Memory B cell (primary cell): ENCODE data around the gene SPECC1.
A peak's percentile ranks its signal among the peaks of the same experiment; 100 is the strongest.
"Not testable (repeated sequence)": the region's sequence is repeated elsewhere in the genome, so short reads cannot be mapped to it uniquely, and the experiment has no call there.

Source experiments
- ATAC-seq: fragments of 150-1000 bp; cut with Tn5 transposase; 2 replicates; pipeline ENCODE4 v1.10.0; 2021; ENCODE audit warnings: low read depth, mild to moderate bottlenecking, moderate library complexity
- DNase-seq, 2 donors: peaks; one replicate each; pipeline ENCODE4 v3.0.0; 2022; ENCODE audit warnings: low spot score in 2 of 2
- H3K27ac Mint-ChIP-seq: one replicate; pipeline ENCODE4 v1.8.0; 2022; ENCODE audit warnings: mild to moderate bottlenecking, moderate library complexity, mixed read lengths
- H3K27me3 Mint-ChIP-seq: one replicate; pipeline ENCODE4 v1.8.0; 2022; ENCODE audit warnings: mixed read lengths
- H3K36me3 Mint-ChIP-seq: one replicate; pipeline ENCODE4 v1.8.0; 2022; ENCODE audit warnings: mild to moderate bottlenecking, mixed read lengths
- H3K4me1 Mint-ChIP-seq: one replicate; pipeline ENCODE4 v1.8.0; 2022; ENCODE audit warnings: mixed read lengths
- H3K4me3 Mint-ChIP-seq: one replicate; pipeline ENCODE4 v1.8.0; 2022; ENCODE audit warnings: mild to moderate bottlenecking, moderate library complexity, mixed read lengths
- H3K9me3 Mint-ChIP-seq: one replicate; pipeline ENCODE4 v1.8.0; 2022; ENCODE audit warnings: mixed read lengths

SPECC1 gene

GRCh38 chr17:20187049-20187448 lies 177.9 kb downstream of the SPECC1 start:
- no peaks in the 10 kb centered on the region for H3K36me3 Mint-ChIP-seq
- peaks cover 5% of the 10 kb centered on the region for H3K4me1 Mint-ChIP-seq
- no peak overlapping the region for H3K4me3 Mint-ChIP-seq
- no peaks in the 10 kb centered on the region for H3K27me3 Mint-ChIP-seq
- peak overlapping the region; percentile 9 for H3K27ac Mint-ChIP-seq
- H3K9me3 Mint-ChIP-seq: no peaks in the 10 kb centered on the region
- ATAC-seq (no peak), DNase-seq (no peak)

DNA sequence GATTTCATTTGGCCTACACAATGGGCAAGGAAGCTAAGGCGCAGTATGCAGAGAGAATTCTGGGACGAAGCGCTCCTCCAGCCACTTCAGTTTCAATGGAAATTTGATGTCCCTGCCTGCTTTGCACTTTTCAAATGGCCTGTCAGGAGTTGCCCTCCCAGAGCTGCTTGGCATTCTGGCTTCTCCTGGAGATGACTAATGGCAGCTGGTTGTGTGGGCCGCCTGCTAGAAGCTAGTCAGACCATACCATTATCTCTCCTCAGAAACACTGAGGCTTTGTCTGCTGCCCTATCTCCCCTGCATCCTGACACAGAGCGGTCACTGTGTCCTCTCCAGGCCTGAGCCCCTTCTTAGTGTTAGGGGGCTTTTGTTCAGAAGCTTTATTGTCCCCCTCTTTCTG lies 180.1 kb downstream of the SPECC1 start:
- Mint-ChIP-seq H3K4me1 (peaks cover 5% of the 10 kb centered on the region), H3K9me3 (no peaks in the 10 kb centered on the region), H3K36me3 (no peaks in the 10 kb centered on the region), H3K27ac (no peak overlapping the region), H3K27me3 (no peaks in the 10 kb centered on the region), H3K4me3 (no peak overlapping the region)
- DNase-seq (no peak), ATAC-seq (no peak)

DNA sequence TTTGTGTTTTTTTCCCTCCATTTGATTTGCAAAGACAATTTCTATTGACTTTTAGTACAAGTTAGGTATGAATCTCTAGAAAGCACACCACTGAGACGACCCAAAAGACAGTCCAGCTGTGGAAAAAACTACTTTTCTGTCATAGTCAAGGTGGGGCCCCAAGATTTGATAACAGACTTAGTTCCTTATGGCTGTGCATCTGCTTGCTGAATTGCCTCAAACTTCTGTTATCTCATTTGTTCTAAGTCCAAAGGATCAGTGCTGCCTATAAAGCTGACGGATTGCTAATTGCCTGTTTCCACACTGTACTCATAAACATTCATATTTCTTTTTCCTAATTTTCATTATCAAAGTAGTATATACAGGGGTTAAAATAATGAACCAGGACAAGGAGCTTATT lies 180.8 kb downstream of the SPECC1 start:
- H3K27ac Mint-ChIP-seq: no peak overlapping the region
- H3K36me3 Mint-ChIP-seq: no peaks in the 10 kb centered on the region
- H3K9me3 Mint-ChIP-seq: no peaks in the 10 kb centered on the region
- no peaks in the 10 kb centered on the region for H3K27me3 Mint-ChIP-seq
- no peak overlapping the region for H3K4me3 Mint-ChIP-seq
- ATAC-seq: no peak
- DNase-seq: no peak
- H3K4me1 Mint-ChIP-seq: peaks cover 5% of the 10 kb centered on the region

- Mint-ChIP-seq H3K4me1 (peaks cover 5% of the 10 kb centered on the region), H3K27me3 (no peaks in the 10 kb centered on the region), H3K36me3 (no peaks in the 10 kb centered on the region), H3K27ac (no peak overlapping the region), H3K9me3 (no peaks in the 10 kb centered on the region), H3K4me3 (no peak overlapping the region)
- DNase-seq: no peak
- no peak for ATAC-seq
Observed at GRCh38 chr17:20190605-20191004, 181.4 kb downstream of the SPECC1 start.

- DNase-seq: no peak
- Mint-ChIP-seq H3K27me3 (no peaks in the 10 kb centered on the region), H3K27ac (no peak overlapping the region), H3K9me3 (peaks cover 2% of the 10 kb centered on the region), H3K4me1 (peaks cover 5% of the 10 kb centered on the region), H3K36me3 (peaks cover 2% of the 10 kb centered on the region), H3K4me3 (no peak overlapping the region)
- ATAC-seq: no peak
Observed at GRCh38 chr17:20191056-20191455, 181.9 kb downstream of the SPECC1 start.

DNA sequence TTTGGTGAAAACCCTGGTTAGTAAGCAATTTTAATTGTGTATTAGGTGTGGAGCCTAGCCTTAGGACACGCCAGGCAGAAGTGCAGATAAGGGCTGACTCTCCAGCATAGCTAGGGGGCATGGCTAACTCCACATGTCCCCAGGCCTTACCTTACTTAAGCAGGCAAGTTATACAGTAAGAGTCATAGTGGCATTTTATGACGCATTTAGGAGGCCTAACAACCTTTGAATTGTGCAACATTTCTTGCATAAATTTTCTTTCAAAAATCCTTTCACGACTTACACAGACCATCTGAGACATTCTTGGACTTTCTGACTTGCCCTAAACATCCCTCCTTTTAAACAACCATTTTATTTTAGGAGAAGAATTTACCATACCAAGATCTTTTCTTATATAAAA lies 187.1 kb downstream of the SPECC1 start:
- not testable (repeated sequence) for H3K27me3 Mint-ChIP-seq, H3K4me1 Mint-ChIP-seq, H3K4me3 Mint-ChIP-seq, ATAC-seq, H3K27ac Mint-ChIP-seq, DNase-seq, H3K9me3 Mint-ChIP-seq
- peaks cover 10% of the 10 kb centered on the region for H3K36me3 Mint-ChIP-seq

DNA sequence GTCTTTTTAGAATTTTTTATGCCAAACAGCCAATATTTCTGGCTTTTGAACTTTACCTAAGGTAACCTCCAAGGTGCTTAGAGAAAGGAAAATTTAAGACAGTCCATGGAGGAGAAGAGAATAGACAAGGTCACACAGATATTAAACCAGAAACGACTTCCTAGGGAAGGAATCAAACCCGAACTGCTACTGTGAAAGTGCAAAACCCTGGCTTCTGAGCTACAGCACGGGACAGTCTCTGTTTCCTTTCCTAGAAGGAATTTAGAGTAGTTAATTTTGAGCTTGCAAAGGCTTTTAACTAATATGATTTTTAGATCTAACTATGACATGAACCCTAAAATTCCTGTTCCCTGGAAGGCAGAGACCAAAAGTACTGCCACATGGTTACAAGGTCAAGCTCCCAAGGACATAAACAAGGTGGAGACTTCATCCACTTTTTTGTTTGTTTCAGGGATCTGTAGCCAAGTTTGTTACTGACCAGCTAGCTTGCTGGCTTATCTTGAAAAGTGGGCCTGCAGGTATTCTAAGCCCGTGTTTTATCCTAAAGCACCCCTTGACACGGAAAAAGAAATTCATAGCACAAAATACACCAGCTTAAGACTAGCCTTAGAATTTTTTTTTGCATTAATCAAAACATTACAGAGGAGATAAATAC lies 188.2 kb downstream of the SPECC1 start:
- no peak for ATAC-seq
- Mint-ChIP-seq H3K4me1 (no peaks in the 10 kb centered on the region), H3K27me3 (no peaks in the 10 kb centered on the region), H3K27ac (no peak overlapping the region), H3K4me3 (no peak overlapping the region), H3K36me3 (peaks cover 10% of the 10 kb centered on the region), H3K9me3 (peaks cover 9% of the 10 kb centered on the region)
- no peak for DNase-seq

- H3K9me3 Mint-ChIP-seq: peaks cover 9% of the 10 kb centered on the region
- H3K36me3 Mint-ChIP-seq: peaks cover 12% of the 10 kb centered on the region
- ATAC-seq (no peak), DNase-seq (no peak)
- H3K4me3 Mint-ChIP-seq: no peak overlapping the region
- H3K27me3 Mint-ChIP-seq: no peaks in the 10 kb centered on the region
- H3K27ac Mint-ChIP-seq: no peak overlapping the region
- H3K4me1 Mint-ChIP-seq: peaks cover 3% of the 10 kb centered on the region
Observed at GRCh38 chr17:20200016-20200795, 191.0 kb downstream of the SPECC1 start.

DNA sequence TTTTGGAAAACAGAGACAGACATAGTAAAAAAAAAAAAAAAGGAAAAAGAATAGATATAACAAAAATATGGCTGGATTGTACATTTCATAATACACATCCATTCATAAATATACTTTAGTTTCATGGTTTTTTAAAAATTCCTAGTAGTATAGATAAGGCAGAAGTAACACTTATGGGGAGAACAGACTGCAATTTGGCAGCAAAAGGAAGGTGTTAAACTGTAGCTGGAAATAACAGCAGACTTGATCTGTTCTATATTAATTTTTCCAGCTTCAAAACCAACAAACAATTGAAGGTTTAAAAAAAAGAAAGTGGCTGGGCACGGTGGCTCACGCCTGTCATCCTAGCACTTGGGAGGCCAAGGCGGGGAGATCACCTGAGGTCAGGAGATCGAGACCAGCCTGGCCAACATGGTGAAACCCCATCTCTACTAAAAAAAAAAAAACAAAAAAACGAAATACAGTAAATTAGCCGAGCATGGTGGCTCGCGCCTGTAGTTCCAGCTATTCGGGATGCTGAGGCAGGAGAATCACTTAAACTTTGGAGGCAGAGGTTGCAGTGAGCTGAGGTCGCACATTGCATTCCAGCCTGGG lies 191.8 kb downstream of the SPECC1 start:
- Mint-ChIP-seq H3K4me1 (peaks cover 3% of the 10 kb centered on the region), H3K4me3 (no peak overlapping the region), H3K27me3 (no peaks in the 10 kb centered on the region), H3K9me3 (peaks cover 8% of the 10 kb centered on the region), H3K36me3 (peaks cover 11% of the 10 kb centered on the region), H3K27ac (no peak overlapping the region)
- DNase-seq (no peak), ATAC-seq (no peak)

- ATAC-seq (no peak), DNase-seq (no peak)
- no peak overlapping the region for H3K4me3 Mint-ChIP-seq
- H3K4me1 Mint-ChIP-seq: peaks cover 3% of the 10 kb centered on the region
- H3K27me3 Mint-ChIP-seq: no peaks in the 10 kb centered on the region
- peaks cover 8% of the 10 kb centered on the region for H3K9me3 Mint-ChIP-seq
- H3K36me3 Mint-ChIP-seq: peaks cover 8% of the 10 kb centered on the region
- no peak overlapping the region for H3K27ac Mint-ChIP-seq
Observed at GRCh38 chr17:20202141-20202621, 193.0 kb downstream of the SPECC1 start.

- H3K4me3 Mint-ChIP-seq: no peak overlapping the region
- peaks cover 3% of the 10 kb centered on the region for H3K4me1 Mint-ChIP-seq
- H3K27ac Mint-ChIP-seq: no peak overlapping the region
- peaks cover 6% of the 10 kb centered on the region for H3K9me3 Mint-ChIP-seq
- DNase-seq (no peak), ATAC-seq (no peak)
- no peaks in the 10 kb centered on the region for H3K27me3 Mint-ChIP-seq
- H3K36me3 Mint-ChIP-seq: peaks cover 8% of the 10 kb centered on the region
Observed at GRCh38 chr17:20203018-20203417, 193.9 kb downstream of the SPECC1 start.

DNA sequence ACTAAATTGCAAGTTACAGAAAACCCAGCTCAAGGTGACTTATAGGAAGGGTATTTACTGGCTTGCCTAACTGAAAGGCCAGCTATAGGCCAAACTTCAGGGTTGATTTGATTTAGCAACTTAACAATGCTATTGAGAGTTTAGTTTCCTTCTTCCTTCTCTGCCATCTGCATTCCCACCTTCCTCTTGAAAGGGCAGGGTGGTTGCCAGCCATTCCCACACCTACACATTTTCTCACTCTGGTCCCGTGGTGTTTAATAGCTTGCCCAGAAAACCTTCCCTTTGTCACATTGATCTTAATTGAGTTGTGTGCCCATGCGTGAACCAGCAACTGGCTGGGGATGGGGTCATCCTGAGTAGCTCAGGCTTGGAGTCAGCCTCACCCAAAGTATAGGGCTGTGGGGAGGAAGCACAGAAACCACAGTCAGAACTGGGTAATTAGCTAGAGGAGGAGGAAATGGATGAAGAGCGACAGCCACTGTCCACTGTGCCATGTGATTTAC lies 194.7 kb downstream of the SPECC1 start:
- DNase-seq: no peak
- Mint-ChIP-seq H3K36me3 (peaks cover 2% of the 10 kb centered on the region), H3K4me3 (no peak overlapping the region), H3K9me3 (peaks cover under 1% of the 10 kb centered on the region), H3K27ac (no peak overlapping the region), H3K27me3 (no peaks in the 10 kb centered on the region), H3K4me1 (peaks cover 3% of the 10 kb centered on the region)
- ATAC-seq: no peak

- H3K4me1 Mint-ChIP-seq: peaks cover 3% of the 10 kb centered on the region
- no peak overlapping the region for H3K27ac Mint-ChIP-seq
- ATAC-seq (no peak), DNase-seq (no peak)
- H3K27me3 Mint-ChIP-seq: no peaks in the 10 kb centered on the region
- no peaks in the 10 kb centered on the region for H3K9me3 Mint-ChIP-seq
- H3K36me3 Mint-ChIP-seq: peaks cover 2% of the 10 kb centered on the region
- H3K4me3 Mint-ChIP-seq: no peak overlapping the region
Observed at GRCh38 chr17:20205609-20206008, 196.4 kb downstream of the SPECC1 start.

DNA sequence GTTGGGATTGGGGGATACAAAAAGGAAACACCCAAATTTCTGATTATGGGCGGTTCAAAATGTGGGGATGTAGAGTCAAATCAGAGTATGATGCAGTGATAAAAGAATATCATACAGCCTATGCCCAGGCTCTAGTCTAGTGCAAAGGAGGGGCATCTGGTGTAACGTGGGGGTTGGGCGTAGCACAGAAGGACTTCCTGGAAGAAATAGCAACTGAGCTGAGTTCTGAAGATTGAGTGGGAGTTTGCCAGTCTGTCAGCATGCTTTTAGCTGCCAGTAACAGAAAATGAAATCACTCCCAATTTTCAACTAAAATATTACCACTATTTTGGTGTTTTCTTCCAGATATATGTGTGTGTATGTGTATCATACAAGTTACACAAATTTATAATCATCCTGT lies 196.9 kb downstream of the SPECC1 start:
- Mint-ChIP-seq H3K4me1 (peaks cover 3% of the 10 kb centered on the region), H3K27ac (no peak overlapping the region), H3K9me3 (no peaks in the 10 kb centered on the region), H3K36me3 (peaks cover 2% of the 10 kb centered on the region), H3K4me3 (no peak overlapping the region), H3K27me3 (no peaks in the 10 kb centered on the region)
- ATAC-seq (no peak), DNase-seq (no peak)
